Activated CD8-positive, alpha-beta T cell treated with anti-CD3 and anti-CD28 coated beads, Interleukin-2, amount 10 ng/mL, durations not matched to agents 7 days and 5 days (primary cell): ENCODE data around the gene ARHGEF19. TPM values are rescaled to one million over a fixed set of nuclear protein-coding genes. Genes with fewer than 3 reads are reported as not detected.
"Not testable (repeated sequence)": the region's sequence is repeated elsewhere in the genome, so short reads cannot be mapped to it uniquely, and the experiment has no call there.

Experiments
- ATAC-seq: fragments of 150-1000 bp; cut with Tn5 transposase; one replicate; pipeline ENCODE4 v1.10.0; 2021; ENCODE audit warnings: moderate library complexity
- CTCF ChIA-PET: fragments of 350-600 bp; sonication (Branson Sonifier 250); formaldehyde crosslinking; loops from one replicate; lab custom pipeline; 2021; ENCODE audit warnings: antibody characterized with exemption; lab: Charles Lee
- POLR2A ChIA-PET: fragments of 350-600 bp; sonication (Branson Sonifier 250); formaldehyde crosslinking; loops from one replicate; lab custom pipeline; 2021; ENCODE audit warnings: antibody characterized with exemption; lab: Charles Lee
- DNase-seq: peaks from one replicate; pipeline ENCODE4 v3.0.0-alpha.2; 2020
- H3K27ac Mint-ChIP-seq: one replicate; pipeline ENCODE4 v1.8.0; 2021; ENCODE audit warnings: mild to moderate bottlenecking, mixed read lengths
- H3K27me3 Mint-ChIP-seq: one replicate; pipeline ENCODE4 v1.8.0; 2021; ENCODE audit warnings: low read depth, mixed read lengths
- H3K36me3 Mint-ChIP-seq: one replicate; pipeline ENCODE4 v1.8.0; 2021; ENCODE audit warnings: low read depth, mixed read lengths
- H3K4me1 Mint-ChIP-seq: one replicate; pipeline ENCODE4 v1.8.0; 2021; ENCODE audit warnings: low read depth, mixed read lengths
- H3K4me3 Mint-ChIP-seq: one replicate; pipeline ENCODE4 v1.8.0; 2021; ENCODE audit warnings: mild to moderate bottlenecking, mixed read lengths
- H3K9me3 Mint-ChIP-seq: one replicate; pipeline ENCODE4 v1.8.0; 2022; ENCODE audit warnings: mixed read lengths; ENCODE audit not compliant: insufficient read depth
- total RNA-seq, 2 experiments: library from RNA; stranded (reverse); gene quantifications; one replicate each; pipeline ENCODE4 v1.2.3, GENCODE V29; 2021

Gene ARHGEF19
- total RNA-seq, 2 experiments from 2014 or later: 11.4 to 11.9 TPM

- DNase-seq (no peak), ATAC-seq (no peak)
- ChIA-PET CTCF (interaction anchor here (1.4 kb wide), 1 partner anchor 113 kb away, joined by 5 read pairs; no protein-coding TSS in a partner anchor), POLR2A (no interaction called here)
- Mint-ChIP-seq H3K9me3 (no peaks in the 10 kb centered on the region), H3K4me1 (peaks cover 28% of the 10 kb centered on the region), H3K27me3 (no peaks in the 10 kb centered on the region), H3K4me3 (no peak overlapping the region), H3K27ac (no peak overlapping the region), H3K36me3 (peaks cover 44% of the 10 kb centered on the region)
Measured at GRCh38 chr1:16250524-16251251, 38.2 kb upstream of the ARHGEF19 start.

- CTCF ChIA-PET: interaction anchor here (1.2 to 2.0 kb wide), 5 partner anchors 11 to 171 kb away, joined by 5 to 9 read pairs (median 5); partner anchors contain the start of gene CPLANE2
Measured at GRCh38 chr1:16249596-16250241, 37.3 kb upstream of the ARHGEF19 start.

GRCh38 chr1:16248603-16249516 is 36.4 kb upstream of the ARHGEF19 start:
- no peak overlapping the region for H3K4me3 Mint-ChIP-seq
- H3K36me3 Mint-ChIP-seq: peaks cover 35% of the 10 kb centered on the region
- peaks cover 22% of the 10 kb centered on the region for H3K4me1 Mint-ChIP-seq
- no peaks in the 10 kb centered on the region for H3K9me3 Mint-ChIP-seq
- no peak for ATAC-seq
- DNase-seq: no peak
- POLR2A ChIA-PET: interaction anchor here (0.7 kb wide), 1 partner anchor 18 kb away, joined by 4 read pairs; no protein-coding TSS in a partner anchor
- H3K27me3 Mint-ChIP-seq: no peaks in the 10 kb centered on the region
- CTCF ChIA-PET: interaction anchor here (1.0 to 2.0 kb wide), 9 partner anchors 11 to 457 kb away, joined by 3 to 9 read pairs (median 5); partner anchors contain the start of gene CPLANE2
- H3K27ac Mint-ChIP-seq: peak overlapping the region; percentile 50

More at GRCh38 chr1:16249596-16250241, 37.3 kb upstream of the ARHGEF19 start:
- Mint-ChIP-seq H3K9me3 (no peaks in the 10 kb centered on the region), H3K4me3 (no peak overlapping the region), H3K4me1 (peaks cover 26% of the 10 kb centered on the region), H3K27me3 (no peaks in the 10 kb centered on the region), H3K36me3 (peaks cover 41% of the 10 kb centered on the region), H3K27ac (no peak overlapping the region)
- POLR2A ChIA-PET: interaction anchor here (0.7 kb wide), 1 partner anchor 19 kb away, joined by 4 read pairs; no protein-coding TSS in a partner anchor
- DNase-seq (no peak), ATAC-seq (no peak)

GRCh38 chr1:16248007-16248436 is 35.6 kb upstream of the ARHGEF19 start:
- POLR2A ChIA-PET: no interaction called here
- CTCF ChIA-PET: interaction anchor here (1.0 to 2.0 kb wide), 7 partner anchors 10 to 456 kb away, joined by 3 to 9 read pairs (median 5); partner anchors contain the start of gene CPLANE2
- peaks cover 33% of the 10 kb centered on the region for H3K36me3 Mint-ChIP-seq
- no peak for DNase-seq
- no peaks in the 10 kb centered on the region for H3K9me3 Mint-ChIP-seq
- no peak for ATAC-seq
- peaks cover 22% of the 10 kb centered on the region for H3K4me1 Mint-ChIP-seq
- H3K27me3 Mint-ChIP-seq: no peaks in the 10 kb centered on the region
- no peak overlapping the region for H3K27ac Mint-ChIP-seq
- no peak overlapping the region for H3K4me3 Mint-ChIP-seq

GRCh38 chr1:16247441-16247840 is 35.0 kb upstream of the ARHGEF19 start:
- Mint-ChIP-seq H3K4me3 (no peak overlapping the region), H3K36me3 (peaks cover 27% of the 10 kb centered on the region), H3K9me3 (no peaks in the 10 kb centered on the region), H3K4me1 (peaks cover 22% of the 10 kb centered on the region), H3K27me3 (no peaks in the 10 kb centered on the region), H3K27ac (peak overlapping the region; percentile 68)
- no peak for ATAC-seq
- DNase-seq: no peak
- ChIA-PET CTCF (interaction anchor here (0.6 to 4.4 kb wide), 7 partner anchors 11 to 664 kb away, joined by 3 to 19 read pairs (median 4); no protein-coding TSS in a partner anchor), POLR2A (no interaction called here)

GRCh38 chr1:16246961-16247360 is 34.5 kb upstream of the ARHGEF19 start:
- peak overlapping the region; percentile 68 for H3K27ac Mint-ChIP-seq
- ATAC-seq (no peak), DNase-seq (no peak)
- H3K4me1 Mint-ChIP-seq: peaks cover 22% of the 10 kb centered on the region
- H3K4me3 Mint-ChIP-seq: no peak overlapping the region
- H3K9me3 Mint-ChIP-seq: no peaks in the 10 kb centered on the region
- peaks cover 24% of the 10 kb centered on the region for H3K36me3 Mint-ChIP-seq
- CTCF ChIA-PET: interaction anchor here (0.6 to 4.4 kb wide), 3 partner anchors 14 to 663 kb away, joined by 3 to 19 read pairs (median 5); no protein-coding TSS in a partner anchor
- no peaks in the 10 kb centered on the region for H3K27me3 Mint-ChIP-seq
- POLR2A ChIA-PET: no interaction called here

GRCh38 chr1:16246239-16246638 is 33.8 kb upstream of the ARHGEF19 start:
- H3K9me3 Mint-ChIP-seq, DNase-seq, ATAC-seq, H3K27ac Mint-ChIP-seq, POLR2A ChIA-PET, H3K4me3 Mint-ChIP-seq, H3K27me3 Mint-ChIP-seq: not testable (repeated sequence)
- CTCF ChIA-PET: interaction anchor here (0.8 to 4.4 kb wide), 5 partner anchors 8 to 167 kb away, joined by 3 to 44 read pairs (median 18); no protein-coding TSS in a partner anchor
- peaks cover 20% of the 10 kb centered on the region for H3K36me3 Mint-ChIP-seq
- peaks cover 22% of the 10 kb centered on the region for H3K4me1 Mint-ChIP-seq

- ChIA-PET CTCF (interaction anchor here (0.8 to 4.4 kb wide), 12 partner anchors 9 to 166 kb away, joined by 3 to 44 read pairs (median 7); no protein-coding TSS in a partner anchor), POLR2A (interaction anchor here (1.3 kb wide), 1 partner anchor 41 kb away, joined by 3 read pairs; no protein-coding TSS in a partner anchor)
- no peaks in the 10 kb centered on the region for H3K9me3 Mint-ChIP-seq
- H3K27me3 Mint-ChIP-seq: no peaks in the 10 kb centered on the region
- H3K4me1 Mint-ChIP-seq: peaks cover 22% of the 10 kb centered on the region
- ATAC-seq: no peak
- peaks cover 15% of the 10 kb centered on the region for H3K36me3 Mint-ChIP-seq
- H3K27ac Mint-ChIP-seq: no peak overlapping the region
- no peak for DNase-seq
- no peak overlapping the region for H3K4me3 Mint-ChIP-seq
Measured at GRCh38 chr1:16245476-16246196, 33.2 kb upstream of the ARHGEF19 start.

- CTCF ChIA-PET: interaction anchor here (0.5 to 4.4 kb wide), 25 partner anchors 8 to 1022 kb away, joined by 3 to 44 read pairs (median 4); partner anchors contain the start of gene NECAP2
Measured at GRCh38 chr1:16244650-16245285, 32.3 kb upstream of the ARHGEF19 start.

More at GRCh38 chr1:16244650-16245285, 32.3 kb upstream of the ARHGEF19 start:
- Mint-ChIP-seq H3K9me3 (no peaks in the 10 kb centered on the region), H3K4me1 (peaks cover 21% of the 10 kb centered on the region), H3K27me3 (no peaks in the 10 kb centered on the region), H3K27ac (no peak overlapping the region), H3K36me3 (peaks cover 10% of the 10 kb centered on the region), H3K4me3 (no peak overlapping the region)
- POLR2A ChIA-PET: interaction anchor here (1.3 kb wide), 1 partner anchor 40 kb away, joined by 3 read pairs; no protein-coding TSS in a partner anchor
- ATAC-seq (no peak), DNase-seq (no peak)
